Calu3 (cell line): ENCODE measurements around the gene SAG. TPM values are rescaled to one million over a fixed set of nuclear protein-coding genes. Genes with fewer than 3 reads are reported as not detected.

Experiments used
- BruUV-seq: library from RNA; stranded (reverse); fragments of 400-500 nt; replicated peaks from 2 replicates; lab custom pipeline; 2021; lab: Mats Ljungman, UMichigan
- CTCF ChIA-PET: fragments of 300-600 bp; sonication (Branson Sonifier 250); formaldehyde crosslinking; loops from one replicate; lab custom pipeline; 2022; ENCODE audit warnings: antibody characterized with exemption; lab: Charles Lee
- DNase-seq: peaks from one replicate; pipeline ENCODE4 v3.0.0; 2022
- H3K27ac Mint-ChIP-seq: one replicate; pipeline ENCODE4 v1.8.0; 2022; ENCODE audit warnings: mixed read lengths; ENCODE audit not compliant: unreplicated experiment
- H3K27me3 Mint-ChIP-seq: one replicate; pipeline ENCODE4 v1.8.0; 2022; ENCODE audit warnings: mixed read lengths; ENCODE audit not compliant: unreplicated experiment
- H3K36me3 Mint-ChIP-seq: one replicate; pipeline ENCODE4 v1.8.0; 2022; ENCODE audit warnings: mild to moderate bottlenecking, moderate library complexity, mixed read lengths; ENCODE audit not compliant: insufficient read depth, unreplicated experiment
- H3K4me1 Mint-ChIP-seq: one replicate; pipeline ENCODE4 v1.8.0; 2022; ENCODE audit warnings: mild to moderate bottlenecking, low read depth, mixed read lengths; ENCODE audit not compliant: unreplicated experiment
- H3K4me3 Mint-ChIP-seq: one replicate; pipeline ENCODE4 v1.8.0; 2022; ENCODE audit warnings: mild to moderate bottlenecking, low read depth, moderate library complexity, mixed read lengths; ENCODE audit not compliant: unreplicated experiment
- H3K9me3 Mint-ChIP-seq: one replicate; pipeline ENCODE4 v1.8.0; 2022; ENCODE audit warnings: low read depth, mixed read lengths; ENCODE audit not compliant: unreplicated experiment
- intact Hi-C: fragments of 100-400 bp; cut with micrococcal nuclease; formaldehyde crosslinking; loops from one replicate; pipeline ENCODE4 v1.10.0; 2022; ENCODE audit not compliant: unreplicated experiment
- total RNA-seq: library from RNA; stranded (reverse); gene quantifications from 2 replicates; pipeline ENCODE4 v1.2.3, GENCODE V29; 2022
- TF ChIP-seq, protein P1 (sequence below): fragments of 200-600 bp; IDR thresholded peaks from one replicate; pipeline ENCODE4 v1.8.0; 2022; ENCODE audit warnings: antibody characterized with exemption; ENCODE audit not compliant: unreplicated experiment

SAG gene
- total RNA-seq, 1 experiment from 2014 or later, result not detected

GRCh38 chr2:233290051-233290845, 17.4 kb upstream of the SAG start:
- Mint-ChIP-seq H3K9me3 (no peaks in the 10 kb centered on the region), H3K4me3 (no peak overlapping the region), H3K4me1 (no peaks in the 10 kb centered on the region), H3K27ac (no peak overlapping the region), H3K27me3 (no peaks in the 10 kb centered on the region), H3K36me3 (peaks cover 51% of the 10 kb centered on the region)
- CTCF ChIA-PET, result no interaction called here
- intact Hi-C loops, result no loop called here
- BruUV-seq, result no TSS peak
- no peak for DNase-seq
- TF ChIP-seq, protein P1, sequence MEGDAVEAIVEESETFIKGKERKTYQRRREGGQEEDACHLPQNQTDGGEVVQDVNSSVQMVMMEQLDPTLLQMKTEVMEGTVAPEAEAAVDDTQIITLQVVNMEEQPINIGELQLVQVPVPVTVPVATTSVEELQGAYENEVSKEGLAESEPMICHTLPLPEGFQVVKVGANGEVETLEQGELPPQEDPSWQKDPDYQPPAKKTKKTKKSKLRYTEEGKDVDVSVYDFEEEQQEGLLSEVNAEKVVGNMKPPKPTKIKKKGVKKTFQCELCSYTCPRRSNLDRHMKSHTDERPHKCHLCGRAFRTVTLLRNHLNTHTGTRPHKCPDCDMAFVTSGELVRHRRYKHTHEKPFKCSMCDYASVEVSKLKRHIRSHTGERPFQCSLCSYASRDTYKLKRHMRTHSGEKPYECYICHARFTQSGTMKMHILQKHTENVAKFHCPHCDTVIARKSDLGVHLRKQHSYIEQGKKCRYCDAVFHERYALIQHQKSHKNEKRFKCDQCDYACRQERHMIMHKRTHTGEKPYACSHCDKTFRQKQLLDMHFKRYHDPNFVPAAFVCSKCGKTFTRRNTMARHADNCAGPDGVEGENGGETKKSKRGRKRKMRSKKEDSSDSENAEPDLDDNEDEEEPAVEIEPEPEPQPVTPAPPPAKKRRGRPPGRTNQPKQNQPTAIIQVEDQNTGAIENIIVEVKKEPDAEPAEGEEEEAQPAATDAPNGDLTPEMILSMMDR, result no peak

GRCh38 chr2:233295891-233296290, 11.7 kb upstream of the SAG start:
- DNase-seq, result no peak
- TF ChIP-seq, protein P1, result no peak
- intact Hi-C loops, result no loop called here
- BruUV-seq, result no TSS peak
- no peaks in the 10 kb centered on the region for H3K4me1 Mint-ChIP-seq
- H3K9me3 Mint-ChIP-seq, result no peaks in the 10 kb centered on the region
- H3K27ac Mint-ChIP-seq, result no peak overlapping the region
- peaks cover 45% of the 10 kb centered on the region for H3K36me3 Mint-ChIP-seq
- CTCF ChIA-PET, result no interaction called here
- H3K27me3 Mint-ChIP-seq, result no peaks in the 10 kb centered on the region
- H3K4me3 Mint-ChIP-seq, result no peak overlapping the region

DNA sequence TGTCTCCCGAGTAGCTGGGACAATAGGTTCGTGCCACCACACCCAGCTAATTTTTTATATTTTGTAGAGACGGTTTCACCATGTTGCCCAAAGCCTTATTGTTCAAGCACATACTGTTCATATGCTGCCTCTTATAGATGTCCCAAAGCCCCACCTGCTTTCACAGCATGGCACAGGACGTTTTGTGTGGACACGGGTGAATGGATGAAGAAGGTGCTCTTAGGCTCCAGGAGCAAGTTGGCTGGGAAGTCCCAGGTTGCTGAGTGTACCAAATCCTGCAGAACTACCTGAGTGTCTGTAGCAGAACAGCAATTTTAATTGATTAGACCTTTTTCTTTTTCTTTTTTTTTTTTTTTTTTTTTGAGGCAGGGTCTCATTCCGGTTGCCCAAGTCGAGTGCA, 10.5 kb upstream of the SAG start:
- no TSS peak for BruUV-seq
- CTCF ChIA-PET, result no interaction called here
- intact Hi-C loops, result no loop called here
- TF ChIP-seq, protein P1, result no peak
- Mint-ChIP-seq H3K27ac (no peak overlapping the region), H3K36me3 (peaks cover 35% of the 10 kb centered on the region), H3K27me3 (no peaks in the 10 kb centered on the region), H3K4me1 (no peaks in the 10 kb centered on the region), H3K4me3 (no peak overlapping the region), H3K9me3 (no peaks in the 10 kb centered on the region)
- no peak for DNase-seq

GRCh38 chr2:233300401-233300800, 7.2 kb upstream of the SAG start:
- no TSS peak for BruUV-seq
- no peaks in the 10 kb centered on the region for H3K27me3 Mint-ChIP-seq
- TF ChIP-seq, protein P1, result no peak
- intact Hi-C loops, result no loop called here
- peaks cover 5% of the 10 kb centered on the region for H3K36me3 Mint-ChIP-seq
- CTCF ChIA-PET, result interaction anchor here (0.7 kb wide), 1 partner anchor 71 kb away, joined by 3 read pairs; no protein-coding TSS in a partner anchor
- H3K4me1 Mint-ChIP-seq, result no peaks in the 10 kb centered on the region
- no peak overlapping the region for H3K27ac Mint-ChIP-seq
- no peak overlapping the region for H3K4me3 Mint-ChIP-seq
- H3K9me3 Mint-ChIP-seq, result no peaks in the 10 kb centered on the region
- DNase-seq, result no peak
